Mucosa of descending colon (tissue), 3 donors: ENCODE measurements around the gene PLCG1. TPM values are rescaled to one million over a fixed set of nuclear protein-coding genes. Genes with fewer than 3 reads are reported as not detected.
A peak's percentile ranks its signal among the peaks of the same experiment; 100 is the strongest.

Source experiments
- ATAC-seq: fragments of 200-7000 bp; cut with Tn5 transposase; one replicate; pipeline ENCODE4 v1.9.1; 2020; ENCODE audit warnings: mild to moderate bottlenecking, moderate library complexity
- DNase-seq, 3 donors: peaks; one replicate each; pipeline ENCODE4 v3.0.0-alpha.2; 2020
- H3K36me3 ChIP-seq: fragments of 200-600 bp; one replicate; pipeline ENCODE4 v1.8.0; 2021; ENCODE audit warnings: low read depth, mild to moderate bottlenecking
- H3K4me1 ChIP-seq: fragments of 200-600 bp; one replicate; pipeline ENCODE4 v1.8.0; 2021; ENCODE audit warnings: low read depth, mild to moderate bottlenecking
- H3K4me3 ChIP-seq: fragments of 200-600 bp; one replicate; pipeline ENCODE4 v1.8.0; 2021; ENCODE audit warnings: mild to moderate bottlenecking
- H3K9me3 ChIP-seq: fragments of 200-600 bp; one replicate; pipeline ENCODE4 v1.8.0; 2021; ENCODE audit warnings: mild to moderate bottlenecking
- CTCF ChIP-seq: fragments of 200-600 bp; IDR thresholded peaks from one replicate; pipeline ENCODE4 v1.8.0; 2022; ENCODE audit warnings: antibody characterized with exemption, mild to moderate bottlenecking
- intact Hi-C, 2 donors: fragments of 100-400 bp; cut with DNase I in 1 of 2; cut with micrococcal nuclease in 1 of 2; formaldehyde crosslinking; loops; one replicate each; pipeline versions ENCODE4 v1.11.0 to v1.11.1; 2022; cut with DNase I, micrococcal nuclease
- total RNA-seq, 3 donors: library from RNA; stranded (reverse); fragmentation: NEBNext Ultra II Directional in 2 of 3; extraction: Animal tissue kit (Norgen Biotek cat#: 25700) in 2 of 3; gene quantifications; one replicate each; pipeline versions ENCODE4 v1.2.1 to v1.2.4, GENCODE V29; 2021 to 2023
- donor health status: DM: no; HTN: no; CAD: no; lungs with moderate emphysema.
- donor health status: DM: no; HTN: no; CAD: no.
- donor health status: DM: no; HTN: yes; CAD: no.

The PLCG1 gene
- total RNA-seq, 3 donors from 2014 or later = 65.2 to 98.4 (median 85.4) TPM

GRCh38 chr20:41172296-41173140, 35.2 kb downstream of the PLCG1 start:
- DNase-seq (peak in 1 of 3 donors; percentile 6), ATAC-seq (peak; percentile 6)
- H3K36me3 ChIP-seq = peaks cover 4% of the 10 kb centered on the region
- intact Hi-C loops = loop anchor here (2.0 to 10.0 kb wide), 3 partner anchors 60 to 166 kb away; no protein-coding TSS in a partner anchor
- no peak overlapping the region for H3K4me3 ChIP-seq
- H3K4me1 ChIP-seq = peaks cover 4% of the 10 kb centered on the region
- TF ChIP-seq CTCF = no peak
- H3K9me3 ChIP-seq = no peaks in the 10 kb centered on the region

GRCh38 chr20:41173161-41173721, 35.9 kb downstream of the PLCG1 start:
- Histone ChIP-seq H3K36me3 (peaks cover 4% of the 10 kb centered on the region), H3K4me3 (no peak overlapping the region), H3K4me1 (peaks cover 4% of the 10 kb centered on the region), H3K9me3 (no peaks in the 10 kb centered on the region)
- ATAC-seq = peak; percentile 92
- intact Hi-C loops = loop anchor here (2.0 to 10.0 kb wide), 3 partner anchors 59 to 166 kb away; no protein-coding TSS in a partner anchor
- DNase-seq = peak; percentile 78 to 88 (median 88)
- peak; percentile 88 for TF ChIP-seq CTCF

GRCh38 chr20:41173791-41174341, 36.5 kb downstream of the PLCG1 start:
- peaks cover 4% of the 10 kb centered on the region for H3K4me1 ChIP-seq
- H3K36me3 ChIP-seq = peaks cover 4% of the 10 kb centered on the region
- H3K4me3 ChIP-seq = no peak overlapping the region
- ATAC-seq = no peak
- intact Hi-C loops = loop anchor here (2.0 to 10.0 kb wide), 3 partner anchors 58 to 165 kb away; no protein-coding TSS in a partner anchor
- TF ChIP-seq CTCF = no peak
- H3K9me3 ChIP-seq = no peaks in the 10 kb centered on the region
- DNase-seq = no peak

GRCh38 chr20:41174373-41174772, 37.0 kb downstream of the PLCG1 start:
- no peak overlapping the region for H3K4me3 ChIP-seq
- peaks cover 4% of the 10 kb centered on the region for H3K36me3 ChIP-seq
- intact Hi-C loops = loop anchor here (5.0 to 10.0 kb wide), 2 partner anchors 58 to 160 kb away; no protein-coding TSS in a partner anchor
- DNase-seq (no peak), ATAC-seq (no peak)
- no peak for TF ChIP-seq CTCF
- peaks cover 4% of the 10 kb centered on the region for H3K4me1 ChIP-seq
- no peaks in the 10 kb centered on the region for H3K9me3 ChIP-seq

- intact Hi-C loops = loop anchor here (5.0 to 10.0 kb wide), 2 partner anchors 58 to 160 kb away; no protein-coding TSS in a partner anchor
These were observed 37.4 kb downstream of the PLCG1 start for GRCh38 chr20:41174782-41175181.

More at GRCh38 chr20:41174782-41175181, 37.4 kb downstream of the PLCG1 start:
- Histone ChIP-seq H3K4me3 (no peak overlapping the region), H3K36me3 (peaks cover 4% of the 10 kb centered on the region), H3K4me1 (peaks cover 4% of the 10 kb centered on the region), H3K9me3 (no peaks in the 10 kb centered on the region)
- DNase-seq (no peak), ATAC-seq (no peak)
- TF ChIP-seq CTCF = no peak
